Endothelial cell of umbilical vein (primary cell): ENCODE results near the gene ANGPTL5. TPM values are rescaled to one million over a fixed set of nuclear protein-coding genes. Genes with fewer than 3 reads are reported as not detected.

Experiments
- BruUV-seq: library from RNA; stranded (reverse); fragments of 400-500 nt; replicated peaks from 2 replicates; lab custom pipeline; 2021; lab: Mats Ljungman, UMichigan
- CTCF ChIA-PET: fragments of 300-600, 350-600 bp; sonication (Branson Sonifier 250); formaldehyde crosslinking; loops from one replicate; lab custom pipeline; 2021; ENCODE audit warnings: antibody characterized with exemption, inconsistent platforms; lab: Charles Lee
- POLR2A ChIA-PET: fragments of 300-600, 350-600 bp; sonication (Branson Sonifier 250); formaldehyde crosslinking; loops from one replicate; lab custom pipeline; 2021; ENCODE audit warnings: antibody characterized with exemption, inconsistent platforms; lab: Charles Lee
- DNase-seq: peaks from one replicate; pipeline ENCODE4 v3.0.0-alpha.2; 2011; ENCODE audit warnings: low read depth, low spot score
- FAIRE-seq: peaks from 2 replicates; lab custom pipeline; 2011; peaks lifted over from hg19 to GRCh38; lab: Jason Lieb, UNC
- H2AFZ ChIP-seq: 2 replicates; pipeline ENCODE4 v1.6.0; 2012; ENCODE audit warnings: low read depth, low read length, control low read depth, inconsistent platforms
- H3K27ac ChIP-seq: 2 replicates; pipeline ENCODE4 v1.5.1; 2011; ENCODE audit warnings: low read depth, mild to moderate bottlenecking, control low read depth, low read length, moderate library complexity; ENCODE audit not compliant: insufficient read depth
- H3K27me3 ChIP-seq, 2 experiments: 2 replicates each; pipeline versions ENCODE4 v1.6.0 to v1.6.1; 2011; ENCODE audit warnings: low read length in 2 of 2, mixed read lengths in 1 of 2; ENCODE audit not compliant: control insufficient read depth in 2 of 2, insufficient read depth in 2 of 2
- H3K36me3 ChIP-seq, 2 experiments: 2 replicates in 1 of 2; 3 replicates in 1 of 2; pipeline ENCODE4 v1.5.1; 2011; ENCODE audit warnings: low read length in 2 of 2, mild to moderate bottlenecking in 1 of 2, moderate library complexity in 1 of 2; ENCODE audit not compliant: control insufficient read depth in 2 of 2, insufficient read depth in 2 of 2; ENCODE audit errors: extremely low read depth in 1 of 2
- H3K4me1 ChIP-seq: 3 replicates; pipeline ENCODE4 v1.5.1; 2011; ENCODE audit warnings: mild to moderate bottlenecking, low read length; ENCODE audit not compliant: control insufficient read depth, insufficient read depth; ENCODE audit errors: extremely low read depth
- H3K4me2 ChIP-seq: 2 replicates; pipeline ENCODE4 v1.6.1; 2011; ENCODE audit warnings: low read length, control low read depth, mixed read lengths; ENCODE audit not compliant: insufficient read depth
- H3K4me3 ChIP-seq, 3 experiments: fragments of 200-600 bp in 1 of 3; sonication (generic), shearing (Covaris generic) in 1 of 3; replicated peaks in 1 of 3; 2 replicates each; pipeline ENCODE4 v1.5.1; 2011 to 2016; ENCODE audit warnings: control low read depth in 3 of 3, low read length in 3 of 3, mild to moderate bottlenecking in 2 of 3, inconsistent platforms in 1 of 3, low read depth in 1 of 3, moderate library complexity in 1 of 3; ENCODE audit not compliant: insufficient read depth in 1 of 3
- H3K79me2 ChIP-seq: 2 replicates; pipeline ENCODE4 v1.6.0; 2012; ENCODE audit warnings: low read length, inconsistent platforms; ENCODE audit not compliant: control insufficient read depth, insufficient read depth
- H3K9ac ChIP-seq: replicated peaks from 2 replicates; pipeline ENCODE3; 2011; ENCODE audit warnings: low read length, control low read depth; ENCODE audit not compliant: insufficient read depth; ENCODE audit errors: extremely low read depth
- H3K9me1 ChIP-seq: replicated peaks from 3 replicates; pipeline ENCODE4 v1.6.0; 2011; ENCODE audit warnings: mild to moderate bottlenecking, low read length; ENCODE audit not compliant: control insufficient read depth, insufficient read depth; ENCODE audit errors: extremely low read depth
- H3K9me3 ChIP-seq: replicated peaks from 2 replicates; pipeline ENCODE4 v1.5.1; 2012; ENCODE audit warnings: low read length, inconsistent platforms; ENCODE audit not compliant: control insufficient read depth, insufficient read depth
- H4K20me1 ChIP-seq: replicated peaks from 2 replicates; pipeline ENCODE3; 2011; ENCODE audit warnings: mild to moderate bottlenecking, low read length; ENCODE audit not compliant: control insufficient read depth, insufficient read depth; ENCODE audit errors: extremely low read depth
- CTCF ChIP-seq, 2 donors: IDR thresholded peaks; 1 replicate in 1 of 2; 2 replicates in 1 of 2; pipeline ENCODE4 v1.5.1; 2011; ENCODE audit warnings: low read length in 2 of 2, mild to moderate bottlenecking in 2 of 2, moderate library complexity in 2 of 2, control low read depth in 1 of 2, inconsistent platforms in 1 of 2, low read depth in 1 of 2; ENCODE audit not compliant: insufficient read depth in 1 of 2; ENCODE audit errors: extremely low read depth in 1 of 2
- EZH2 ChIP-seq: IDR thresholded peaks from 2 replicates; pipeline ENCODE4 v1.6.1; 2012; ENCODE audit warnings: borderline replicate concordance, low read depth, mild to moderate bottlenecking, moderate library complexity, low read length, inconsistent platforms; ENCODE audit not compliant: severe bottlenecking
- FOS ChIP-seq: IDR thresholded peaks from 2 replicates; pipeline ENCODE4 v1.6.1; 2011; ENCODE audit warnings: mild to moderate bottlenecking, low read length, moderate library complexity, borderline replicate concordance; ENCODE audit not compliant: insufficient read depth
- GATA2 ChIP-seq: IDR thresholded peaks from 2 replicates; pipeline ENCODE4 v1.7.0; 2011; ENCODE audit warnings: low read depth, mild to moderate bottlenecking, moderate library complexity, mixed read lengths, low read length; ENCODE audit not compliant: insufficient read length, insufficient read depth
- JUN ChIP-seq: IDR thresholded peaks from 2 replicates; pipeline ENCODE4 v1.6.1; 2011; ENCODE audit warnings: borderline replicate concordance, low read depth; ENCODE audit not compliant: insufficient read length, insufficient read depth
- MAX ChIP-seq: IDR thresholded peaks from 2 replicates; pipeline ENCODE4 v1.6.1; 2011; ENCODE audit not compliant: insufficient read depth, insufficient read length
- MYC ChIP-seq: IDR thresholded peaks from one replicate; pipeline ENCODE4 v1.6.1; 2011; ENCODE audit warnings: mild to moderate bottlenecking, low read depth, low read length
- POLR2A ChIP-seq: IDR thresholded peaks from 2 replicates; pipeline ENCODE4 v1.6.1; 2012; ENCODE audit warnings: low read depth, mild to moderate bottlenecking, control low read depth, low read length
- POLR2AphosphoS5 ChIP-seq: IDR thresholded peaks from 2 replicates; pipeline ENCODE4 v1.6.1; 2012; ENCODE audit warnings: low read depth, mild to moderate bottlenecking, control low read depth, low read length, moderate library complexity; ENCODE audit not compliant: insufficient read depth
- dilution Hi-C: fragments of 300-500 bp; cut with MboI; formaldehyde crosslinking; loops from one replicate; pipeline ENCODE4 v1.15.0; 2019; ENCODE audit warnings: low sequenced_read_pairs; ENCODE audit not compliant: extremely low pct_ligation_motif_present
- intact Hi-C: fragments of 100-400 bp; cut with micrococcal nuclease; formaldehyde crosslinking; loops from one replicate; pipeline ENCODE4 v1.10.0; 2022
- polyA plus RNA-seq, 4 experiments: library from polyadenylated mRNA; depleted of rRNA in 3 of 4; stranded (reverse) in 3 of 4; unstranded in 1 of 4; fragments of >200 nt; gene quantifications; 2 replicates each; pipeline versions ENCODE4 v1.2.1 to v1.2.3, GENCODE V29; 2011 to 2012; ENCODE audit warnings: missing spikeins in 1 of 4
- total RNA-seq: library from RNA; stranded (reverse); gene quantifications from 2 replicates; pipeline ENCODE4 v1.2.3, GENCODE V29; 2021

The ANGPTL5 gene
- total and polyA plus RNA-seq, 2 donors (not counting 3 experiments of a cell fraction or from before 2014, with no cell fraction given): 0.12 TPM; not detected in 1

- H3K79me2 ChIP-seq: no peaks in the 10 kb centered on the region
- no peak for DNase-seq
Observed at GRCh38 chr11:101840704-101841103, 75.6 kb downstream of the ANGPTL5 start.

More at GRCh38 chr11:101840704-101841103, 75.6 kb downstream of the ANGPTL5 start:
- no peaks in the 10 kb centered on the region for H3K9me3 ChIP-seq
- POLR2A ChIA-PET: no interaction called here
- H3K9ac ChIP-seq: no peak overlapping the region
- dilution Hi-C loops: no loop called here
- FAIRE-seq: no peak
- H3K4me3 ChIP-seq: no peak overlapping the region
- intact Hi-C loops: loop anchor here (10.0 kb wide), 1 partner anchor 906 kb away; no protein-coding TSS in a partner anchor
- no peak overlapping the region for H2AFZ ChIP-seq
- no peak overlapping the region for H3K4me2 ChIP-seq
- no peaks in the 10 kb centered on the region for H3K27me3 ChIP-seq
- no peak for TF ChIP-seq CTCF (IDR thresholded peaks at IDR 0.05; ENCODE audit: extremely low read depth in 1 of 2, insufficient read depth in 1 of 2, low read depth in 1 of 2, low read length in 2 of 2)
- no peak for TF ChIP-seq POLR2A
- TF ChIP-seq JUN: no peak
- TF ChIP-seq MAX: no peak
- no peak for TF ChIP-seq MYC
- no peak for TF ChIP-seq GATA2
- TF ChIP-seq FOS: no peak
- TF ChIP-seq POLR2AphosphoS5: no peak
- no peak for TF ChIP-seq EZH2
- no TSS peak for BruUV-seq
- no peaks in the 10 kb centered on the region for H3K36me3 ChIP-seq
- no peaks in the 10 kb centered on the region for H3K9me1 ChIP-seq
- H3K4me1 ChIP-seq: no peaks in the 10 kb centered on the region
- H4K20me1 ChIP-seq: no peaks in the 10 kb centered on the region
- no peak overlapping the region for H3K27ac ChIP-seq
- CTCF ChIA-PET: no interaction called here

Other genes starting within 250 kb of the ANGPTL5 start
- gene CEP126, start 1.5 kb downstream of the ANGPTL5 start, total RNA-seq: 5.8 and 9.1 TPM in 2 replicates
- 2.9 and 3.6 TPM in 2 replicates for gene CEP126, start 1.5 kb downstream of the ANGPTL5 start, polyA plus RNA-seq
- not detected in 2 replicates for gene CFAP300, start 130.9 kb upstream of the ANGPTL5 start, total RNA-seq
- 0.03 and 0.07 TPM in 2 replicates for gene CFAP300, start 130.9 kb upstream of the ANGPTL5 start, polyA plus RNA-seq
- gene YAP1, start 193.9 kb upstream of the ANGPTL5 start, total RNA-seq: 36.5 and 48.9 TPM in 2 replicates
- 32.6 and 34.2 TPM in 2 replicates for gene YAP1, start 193.9 kb upstream of the ANGPTL5 start, polyA plus RNA-seq